HCT116 (cell line): Measurements from ENCODE around the gene NCMAP. TPM values are rescaled to one million over a fixed set of nuclear protein-coding genes. Genes with fewer than 3 reads are reported as not detected.

Source experiments
- ATAC-seq: fragments of 200-7000 bp; cut with Tn5 transposase; 2 replicates; pipeline ENCODE4 v1.9.1; 2020; ENCODE audit warnings: mild to moderate bottlenecking, moderate library complexity
- BruUV-seq: library from RNA; stranded (reverse); fragments of 400-500 nt; replicated peaks from 2 replicates; lab custom pipeline; 2021; lab: Mats Ljungman, UMichigan
- CTCF ChIA-PET: fragments of 300-600 bp; sonication (Branson Sonifier 250); formaldehyde crosslinking; loops from one replicate; lab custom pipeline; 2021; ENCODE audit warnings: antibody characterized with exemption; lab: Charles Lee
- POLR2A ChIA-PET: fragments of 300-600, 350-600 bp; sonication (Branson Sonifier 250); formaldehyde crosslinking; loops from one replicate; lab custom pipeline; 2021; ENCODE audit warnings: antibody characterized with exemption; lab: Charles Lee
- RAD21 ChIA-PET, 2 experiments: fragments of 300-600 bp; sonication (Branson Sonifier 250); formaldehyde crosslinking; loops; one replicate each; lab custom pipeline; 2023; ENCODE audit warnings: low total read pairs in 2 of 2; ENCODE audit not compliant: uncharacterized antibody in 2 of 2, unreplicated experiment in 2 of 2, low non-redundant PET in 1 of 2; lab: Charles Lee
- DNase-seq: peaks from one replicate; pipeline ENCODE4 v3.0.0-alpha.2; 2010; ENCODE audit warnings: low read depth, low spot score
- H2AFZ ChIP-seq: fragments of 200-600 bp; shearing (Covaris generic), sonication (generic); 2 replicates; pipeline ENCODE4 v1.6.1; 2017; ENCODE audit warnings: low read depth, mixed run types, mixed read lengths, antibody characterized with exemption, low read length; ENCODE audit not compliant: poor library complexity, severe bottlenecking
- H3K27ac ChIP-seq: 2 replicates; pipeline ENCODE4 v1.5.1; 2012; ENCODE audit warnings: low read depth, low read length
- H3K27me3 ChIP-seq: fragments of 200-600 bp; sonication (generic); 2 replicates; pipeline ENCODE4 v1.6.1; 2016; ENCODE audit warnings: mixed run types, low read length, mixed read lengths; ENCODE audit not compliant: insufficient read depth
- H3K36me3 ChIP-seq, 2 experiments: fragments of 200-500 bp in 1 of 2; fragments of 200-600 bp in 1 of 2; sonication (Bioruptor generic) in 1 of 2; sonication (generic) in 1 of 2; 2 replicates each; pipeline versions ENCODE4 v1.5.1 to v1.6.1; 2014 to 2016; ENCODE audit warnings: low read length in 2 of 2, inconsistent platforms in 1 of 2, mixed read lengths in 1 of 2, mixed run types in 1 of 2; ENCODE audit not compliant: insufficient read depth in 2 of 2, control insufficient read depth in 1 of 2
- H3K4me1 ChIP-seq, 2 experiments: fragments of 200-600 bp in 1 of 2; sonication (generic) in 1 of 2; 2 replicates each; pipeline versions ENCODE4 v1.5.1 to v1.6.1; 2012 to 2017; ENCODE audit warnings: low read length in 2 of 2, inconsistent platforms in 1 of 2, mild to moderate bottlenecking in 1 of 2, mixed read lengths in 1 of 2, mixed run types in 1 of 2, moderate library complexity in 1 of 2; ENCODE audit not compliant: insufficient read depth in 2 of 2, control insufficient read depth in 1 of 2
- H3K4me2 ChIP-seq: fragments of 200-600 bp; sonication (generic); 2 replicates; pipeline ENCODE4 v1.6.1; 2017; ENCODE audit warnings: mixed run types, low read length, mixed read lengths
- H3K4me3 ChIP-seq, 2 experiments: fragments of 200-600 bp in 1 of 2; sonication (generic) in 1 of 2; replicated peaks in 1 of 2; 2 replicates each; pipeline ENCODE4 v1.5.1; 2011 to 2016; ENCODE audit warnings: low read length in 2 of 2, control low read depth in 1 of 2, low read depth in 1 of 2, mild to moderate bottlenecking in 1 of 2, mixed read lengths in 1 of 2, mixed run types in 1 of 2
- H3K79me2 ChIP-seq: fragments of 200-600 bp; sonication (generic); 2 replicates; pipeline ENCODE4 v1.6.1; 2017; ENCODE audit warnings: mild to moderate bottlenecking, mixed run types, low read length, moderate library complexity, mixed read lengths; ENCODE audit not compliant: insufficient read depth
- H3K9ac ChIP-seq: fragments of 200-600 bp; sonication (generic); 2 replicates; pipeline ENCODE4 v1.6.1; 2016; ENCODE audit warnings: low read length, mixed read lengths
- H3K9me2 ChIP-seq: fragments of 200-600 bp; sonication (generic), shearing (Covaris generic); 2 replicates; pipeline ENCODE4 v1.6.1; 2017; ENCODE audit warnings: mixed run types, mild to moderate bottlenecking, moderate library complexity; ENCODE audit not compliant: insufficient read depth
- H3K9me3 ChIP-seq, 2 experiments: fragments of 200-500 bp in 1 of 2; fragments of 200-600 bp in 1 of 2; sonication (Bioruptor generic) in 1 of 2; sonication (generic) in 1 of 2; 2 replicates each; pipeline ENCODE4 v1.6.1; 2014 to 2017; ENCODE audit warnings: low read length in 2 of 2, mixed read lengths in 2 of 2, inconsistent platforms in 1 of 2, low read depth in 1 of 2, mild to moderate bottlenecking in 1 of 2, mixed run types in 1 of 2, moderate library complexity in 1 of 2; ENCODE audit not compliant: control insufficient read depth in 1 of 2, insufficient read depth in 1 of 2
- H4K20me1 ChIP-seq: fragments of 200-600 bp; sonication (generic), shearing (Covaris generic); 2 replicates; pipeline ENCODE4 v1.6.1; 2017; ENCODE audit warnings: mixed run types, mild to moderate bottlenecking, moderate library complexity; ENCODE audit not compliant: insufficient read depth
- CBX3 ChIP-seq: IDR thresholded peaks from 2 replicates; pipeline ENCODE4 v1.6.1; 2012; ENCODE audit warnings: low read depth
- CEBPB ChIP-seq: IDR thresholded peaks from 2 replicates; pipeline ENCODE4 v1.6.1; 2012; ENCODE audit warnings: low read depth
- ELF1 ChIP-seq: IDR thresholded peaks from 2 replicates; pipeline ENCODE4 v1.6.1; 2012; ENCODE audit warnings: low read depth, borderline replicate concordance
- EZH2 ChIP-seq: fragments of 200-600 bp; sonication (generic); IDR thresholded peaks from 2 replicates; pipeline ENCODE4 v1.6.1; 2017; ENCODE audit warnings: antibody characterized with exemption, mixed run types
- FOSL1 ChIP-seq: IDR thresholded peaks from 2 replicates; pipeline ENCODE4 v1.6.1; 2012; ENCODE audit warnings: low read depth
- POLR2A ChIP-seq: IDR thresholded peaks from 2 replicates; pipeline ENCODE4 v1.7.0; 2011; ENCODE audit warnings: borderline replicate concordance; ENCODE audit not compliant: insufficient read depth, insufficient read length; ENCODE audit errors: extremely low read depth
- POLR2AphosphoS5 ChIP-seq: IDR thresholded peaks from 2 replicates; pipeline ENCODE4 v1.6.1; 2011; ENCODE audit warnings: mild to moderate bottlenecking, low read depth, low read length, moderate library complexity
- RAD21 ChIP-seq: IDR thresholded peaks from 2 replicates; pipeline ENCODE4 v1.6.1; 2012; ENCODE audit warnings: low read depth, mild to moderate bottlenecking
- REST ChIP-seq: IDR thresholded peaks from 2 replicates; pipeline ENCODE4 v1.6.1; 2012; ENCODE audit warnings: low read depth
- SIN3A ChIP-seq: IDR thresholded peaks from 2 replicates; pipeline ENCODE4 v1.6.1; 2012; ENCODE audit warnings: low read depth
- SP1 ChIP-seq: IDR thresholded peaks from 2 replicates; pipeline ENCODE4 v1.6.1; 2012; ENCODE audit warnings: low read depth
- SRF ChIP-seq: IDR thresholded peaks from 2 replicates; pipeline ENCODE4 v1.6.1; 2012; ENCODE audit warnings: low read depth
- TCF7L2 ChIP-seq: IDR thresholded peaks from 2 replicates; pipeline ENCODE4 v1.7.0; 2011; ENCODE audit warnings: borderline replicate concordance, inconsistent platforms; ENCODE audit not compliant: insufficient read depth, insufficient read length; ENCODE audit errors: extremely low read depth
- YY1 ChIP-seq: IDR thresholded peaks from 2 replicates; pipeline ENCODE4 v1.6.1; 2011; ENCODE audit warnings: low read length, low read depth, moderate library complexity, mild to moderate bottlenecking; ENCODE audit not compliant: insufficient replicate concordance; ENCODE audit errors: extremely low read depth
- ZFX ChIP-seq: fragments of 450-650 bp; IDR thresholded peaks from 2 replicates; pipeline ENCODE4 v1.6.1; 2017
- intact Hi-C: fragments of 100-400 bp; cut with micrococcal nuclease; formaldehyde crosslinking; loops from 2 replicates; pipeline ENCODE4 v1.10.0; 2022
- total RNA-seq: library from RNA; stranded (reverse); gene quantifications from one replicate; pipeline ENCODE4 v1.2.1, GENCODE V29; 2021; ENCODE audit not compliant: unreplicated experiment
- TF ChIP-seq, protein P1 (sequence below): IDR thresholded peaks from 2 replicates; pipeline ENCODE4 v1.6.1; 2011; ENCODE audit warnings: mild to moderate bottlenecking, low read length, moderate library complexity; ENCODE audit not compliant: insufficient replicate concordance; ENCODE audit errors: extremely low read depth
- TF ChIP-seq, protein P2 (sequence below): IDR thresholded peaks from 2 replicates; pipeline ENCODE4 v1.6.1; 2012
- TF ChIP-seq, protein P3 (sequence below), 3 experiments: fragments of 200-600 bp in 1 of 3; sonication (generic) in 1 of 3; IDR thresholded peaks in 2 of 3; conservative IDR thresholded peaks in 1 of 3; 2 replicates each; pipeline ENCODE4 v1.5.1; 2012 to 2017; ENCODE audit warnings: low read depth in 2 of 3, low read length in 2 of 3, antibody characterized with exemption in 1 of 3, borderline replicate concordance in 1 of 3, control low read depth in 1 of 3, mild to moderate bottlenecking in 1 of 3, mixed read lengths in 1 of 3, mixed run types in 1 of 3, moderate library complexity in 1 of 3; ENCODE audit not compliant: insufficient read depth in 1 of 3

NCMAP gene
- total RNA-seq, 1 experiment from 2014 or later = 0.84 TPM

DNA sequence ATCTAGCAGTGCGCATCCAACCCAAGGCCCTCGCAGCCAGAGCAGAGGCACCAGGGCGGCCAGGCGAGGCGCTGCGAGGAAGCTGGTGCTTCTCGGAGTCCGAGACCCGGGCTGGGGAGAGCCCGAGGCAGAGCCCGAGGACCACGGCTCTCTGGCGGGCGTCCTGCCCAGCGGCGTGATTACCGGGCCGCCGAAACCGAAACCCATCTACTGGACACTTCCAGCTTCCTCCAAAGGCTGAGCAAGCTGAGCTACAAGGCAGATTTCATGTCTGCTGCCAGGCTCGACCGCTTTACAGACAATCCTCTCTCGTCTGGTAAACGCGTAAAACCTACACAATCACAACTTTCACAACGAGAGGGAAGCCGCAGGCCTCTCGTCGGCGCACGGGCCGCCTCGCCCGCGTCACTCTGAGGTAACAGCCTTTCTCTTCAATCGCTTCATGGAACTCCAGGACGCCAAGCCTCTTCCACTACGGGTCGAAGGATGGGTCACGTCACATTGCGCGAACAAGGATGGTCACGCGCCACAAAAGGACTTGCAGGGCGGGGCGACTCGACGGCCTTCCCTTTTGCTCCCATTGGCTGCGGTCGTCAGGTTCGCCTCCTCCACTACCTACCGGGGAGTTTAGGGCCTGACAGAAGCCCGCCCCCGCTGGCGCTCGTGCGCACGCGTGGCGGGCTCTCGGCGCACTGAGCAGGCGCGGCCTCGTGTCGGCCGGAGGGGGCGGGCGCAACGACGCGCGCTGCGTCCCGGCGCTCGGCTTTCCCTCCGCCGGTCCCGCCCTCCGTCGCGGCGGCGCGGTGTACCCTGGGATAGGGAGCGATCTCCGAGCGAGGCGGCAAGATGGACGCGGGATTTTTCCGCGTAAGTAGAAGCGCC is 86.8 kb downstream of the NCMAP start, which contains the start of gene SRRM1:
Gene SRRM1, plus strand, starts transcription at position 822 of the 882 bp plus-strand sequence. Its CDS starts 25 bp downstream, at position 847.
- Histone ChIP-seq H3K4me2 (peak within 1 kb of the TSS; percentile 88), H3K9me2 (no peaks in the 10 kb centered on the region), H3K9ac (peak within 1 kb of the TSS; percentile 96), H2AFZ (no peak within 1 kb of the TSS), H3K36me3 (peaks cover 17 to 23% of the 10 kb centered on the region in 2 experiments), H3K4me3 (peak within 1 kb of the TSS; percentile 76 to 92), H4K20me1 (peaks cover 22% of the 10 kb centered on the region; the same call in 1 of the 2 replicates), H3K27ac (peak within 1 kb of the TSS; percentile 99), H3K79me2 (peaks cover 46% of the 10 kb centered on the region), H3K4me1 (peaks cover 21 to 26% of the 10 kb centered on the region in 2 experiments; a peak in 3 of 4 replicates), H3K9me3 (no peaks in the 10 kb centered on the region), H3K27me3 (no peaks in the 10 kb centered on the region)
- ChIA-PET POLR2A (interaction anchor here (1.3 kb wide), 1 partner anchor 103 kb away, joined by 3 read pairs; the partner anchor contains the start of gene CLIC4), CTCF (interaction anchor here (0.6 to 1.4 kb wide), 2 partner anchors 105 to 192 kb away, joined by 3 read pairs; no protein-coding TSS in a partner anchor), RAD21 (interaction anchor here in 1 of 2 experiments (0.6 kb wide), 1 partner anchor 252 kb away, joined by 3 read pairs; no protein-coding TSS in a partner anchor)
- ATAC-seq = peak; percentile 92
- intact Hi-C loops = no loop called here
- DNase-seq = peak; percentile 99
- TSS peak; percentile 94 for BruUV-seq
- TF ChIP-seq CEBPB (no peak), SIN3A (peak; percentile 94), RAD21 (peak; percentile 6; the same call in 1 of the 2 replicates), REST (no peak), YY1 (peak; percentile 82), ZFX (peak; percentile 81), ELF1 (no peak), CBX3 (no peak; the same call in 1 of the 2 replicates), POLR2A (peak; percentile 97), TCF7L2 (peak; percentile 46), FOSL1 (no peak), POLR2AphosphoS5 (peak; percentile 97), EZH2 (no peak), SP1 (peak; percentile 90), SRF (peak; percentile 96)
- TF ChIP-seq, protein P1, sequence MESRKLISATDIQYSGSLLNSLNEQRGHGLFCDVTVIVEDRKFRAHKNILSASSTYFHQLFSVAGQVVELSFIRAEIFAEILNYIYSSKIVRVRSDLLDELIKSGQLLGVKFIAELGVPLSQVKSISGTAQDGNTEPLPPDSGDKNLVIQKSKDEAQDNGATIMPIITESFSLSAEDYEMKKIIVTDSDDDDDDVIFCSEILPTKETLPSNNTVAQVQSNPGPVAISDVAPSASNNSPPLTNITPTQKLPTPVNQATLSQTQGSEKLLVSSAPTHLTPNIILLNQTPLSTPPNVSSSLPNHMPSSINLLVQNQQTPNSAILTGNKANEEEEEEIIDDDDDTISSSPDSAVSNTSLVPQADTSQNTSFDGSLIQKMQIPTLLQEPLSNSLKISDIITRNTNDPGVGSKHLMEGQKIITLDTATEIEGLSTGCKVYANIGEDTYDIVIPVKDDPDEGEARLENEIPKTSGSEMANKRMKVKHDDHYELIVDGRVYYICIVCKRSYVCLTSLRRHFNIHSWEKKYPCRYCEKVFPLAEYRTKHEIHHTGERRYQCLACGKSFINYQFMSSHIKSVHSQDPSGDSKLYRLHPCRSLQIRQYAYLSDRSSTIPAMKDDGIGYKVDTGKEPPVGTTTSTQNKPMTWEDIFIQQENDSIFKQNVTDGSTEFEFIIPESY = peak; percentile 88
- TF ChIP-seq, protein P2, sequence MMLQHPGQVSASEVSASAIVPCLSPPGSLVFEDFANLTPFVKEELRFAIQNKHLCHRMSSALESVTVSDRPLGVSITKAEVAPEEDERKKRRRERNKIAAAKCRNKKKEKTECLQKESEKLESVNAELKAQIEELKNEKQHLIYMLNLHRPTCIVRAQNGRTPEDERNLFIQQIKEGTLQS = no peak
- TF ChIP-seq, protein P3, sequence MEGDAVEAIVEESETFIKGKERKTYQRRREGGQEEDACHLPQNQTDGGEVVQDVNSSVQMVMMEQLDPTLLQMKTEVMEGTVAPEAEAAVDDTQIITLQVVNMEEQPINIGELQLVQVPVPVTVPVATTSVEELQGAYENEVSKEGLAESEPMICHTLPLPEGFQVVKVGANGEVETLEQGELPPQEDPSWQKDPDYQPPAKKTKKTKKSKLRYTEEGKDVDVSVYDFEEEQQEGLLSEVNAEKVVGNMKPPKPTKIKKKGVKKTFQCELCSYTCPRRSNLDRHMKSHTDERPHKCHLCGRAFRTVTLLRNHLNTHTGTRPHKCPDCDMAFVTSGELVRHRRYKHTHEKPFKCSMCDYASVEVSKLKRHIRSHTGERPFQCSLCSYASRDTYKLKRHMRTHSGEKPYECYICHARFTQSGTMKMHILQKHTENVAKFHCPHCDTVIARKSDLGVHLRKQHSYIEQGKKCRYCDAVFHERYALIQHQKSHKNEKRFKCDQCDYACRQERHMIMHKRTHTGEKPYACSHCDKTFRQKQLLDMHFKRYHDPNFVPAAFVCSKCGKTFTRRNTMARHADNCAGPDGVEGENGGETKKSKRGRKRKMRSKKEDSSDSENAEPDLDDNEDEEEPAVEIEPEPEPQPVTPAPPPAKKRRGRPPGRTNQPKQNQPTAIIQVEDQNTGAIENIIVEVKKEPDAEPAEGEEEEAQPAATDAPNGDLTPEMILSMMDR (IDR thresholded peaks at IDR 0.05 in 2 of 3, conservative IDR thresholded peaks at IDR 0.05 in 1 of 3; ENCODE audit: borderline replicate concordance in 1 of 3, insufficient read depth in 1 of 3, low read depth in 2 of 3, low read length in 2 of 3) = no peak
